Panc1 (cell line): ENCODE data around the gene CRHBP. TPM values are rescaled to one million over a fixed set of nuclear protein-coding genes. Genes with fewer than 3 reads are reported as not detected.
A peak's percentile ranks its signal among the peaks of the same experiment; 100 is the strongest.

Experiments
- ATAC-seq: fragments of 200-7000 bp; cut with Tn5 transposase; 2 replicates; pipeline ENCODE4 v1.9.1; 2020; ENCODE audit warnings: mild to moderate bottlenecking, moderate library complexity
- BruUV-seq: library from RNA; stranded (reverse); fragments of 400-500 nt; replicated peaks from 2 replicates; lab custom pipeline; 2021; lab: Mats Ljungman, UMichigan
- CTCF ChIA-PET: fragments of 300-600 bp; sonication (Branson Sonifier 250); formaldehyde crosslinking; loops from one replicate; lab custom pipeline; 2022; ENCODE audit warnings: antibody characterized with exemption; lab: Charles Lee
- POLR2A ChIA-PET: fragments of 300-600 bp; sonication (Branson Sonifier 250); formaldehyde crosslinking; loops from one replicate; lab custom pipeline; 2022; ENCODE audit warnings: antibody characterized with exemption; lab: Charles Lee
- DNase-seq: peaks from one replicate; pipeline ENCODE4 v3.0.0-alpha.2; 2010; ENCODE audit warnings: low read depth, low spot score
- H3K27ac ChIP-seq: 2 replicates; pipeline ENCODE4 v1.5.1; 2011; ENCODE audit warnings: mild to moderate bottlenecking, low read length, inconsistent platforms
- H3K27me3 ChIP-seq: fragments of 200-500 bp; sonication (Bioruptor generic); 2 replicates; pipeline ENCODE4 v1.6.0; 2014; ENCODE audit warnings: low read length, inconsistent platforms; ENCODE audit not compliant: control insufficient read depth, insufficient read depth
- H3K36me3 ChIP-seq: fragments of 200-500 bp; sonication (Bioruptor generic); 2 replicates; pipeline ENCODE4 v1.5.1; 2014; ENCODE audit warnings: inconsistent platforms, mild to moderate bottlenecking, low read length, moderate library complexity; ENCODE audit not compliant: control insufficient read depth, insufficient read depth
- H3K4me1 ChIP-seq: 2 replicates; pipeline ENCODE4 v1.5.1; 2011; ENCODE audit warnings: inconsistent platforms, mild to moderate bottlenecking, low read length, moderate library complexity; ENCODE audit not compliant: control insufficient read depth, insufficient read depth
- H3K4me3 ChIP-seq, 2 experiments: 2 replicates each; pipeline ENCODE4 v1.5.1; 2011 to 2012; ENCODE audit warnings: low read depth in 2 of 2, low read length in 2 of 2, mild to moderate bottlenecking in 2 of 2, inconsistent platforms in 1 of 2, moderate library complexity in 1 of 2
- H3K9me3 ChIP-seq: fragments of 200-500 bp; sonication (Bioruptor generic); 2 replicates; pipeline ENCODE4 v1.5.1; 2014; ENCODE audit warnings: low read depth, mild to moderate bottlenecking, inconsistent platforms, low read length, moderate library complexity; ENCODE audit not compliant: control insufficient read depth, insufficient read depth
- POLR2AphosphoS5 ChIP-seq: IDR thresholded peaks from 2 replicates; pipeline ENCODE4 v1.6.1; 2012; ENCODE audit warnings: mild to moderate bottlenecking, low read depth, low read length, moderate library complexity
- SIN3A ChIP-seq: IDR thresholded peaks from 2 replicates; pipeline ENCODE4 v1.6.1; 2012; ENCODE audit warnings: low read depth, mild to moderate bottlenecking, low read length, moderate library complexity, borderline replicate concordance; ENCODE audit not compliant: insufficient read depth
- TCF7L2 ChIP-seq: IDR thresholded peaks from 2 replicates; pipeline ENCODE4 v1.6.1; 2011; ENCODE audit warnings: mild to moderate bottlenecking, low read depth, low read length, inconsistent platforms
- in situ Hi-C: cut with HindIII; loops from 2 replicates; pipeline ENCODE4 v1.10.0; 2016; ENCODE audit warnings: low sequenced_read_pairs, low pct_unique_long_range_greater_than_20kb
- intact Hi-C: fragments of 100-400 bp; cut with micrococcal nuclease; formaldehyde crosslinking; loops from one replicate; pipeline ENCODE4 v1.10.0; 2022; ENCODE audit not compliant: unreplicated experiment
- total RNA-seq: library from RNA; stranded (reverse); gene quantifications from one replicate; pipeline ENCODE4 v1.2.1, GENCODE V29; 2021; ENCODE audit not compliant: unreplicated experiment
- TF ChIP-seq, protein P1 (sequence below), 2 experiments: IDR thresholded peaks; 2 replicates each; pipeline ENCODE4 v1.6.1; 2011 to 2012; ENCODE audit warnings: low read depth in 2 of 2, control low read depth in 1 of 2, low read length in 1 of 2, mild to moderate bottlenecking in 1 of 2, moderate library complexity in 1 of 2; ENCODE audit not compliant: insufficient read depth in 1 of 2
- TF ChIP-seq, protein P2 (sequence below): fragments of 450-650 bp; IDR thresholded peaks from 2 replicates; pipeline ENCODE4 v1.5.1; 2017; ENCODE audit warnings: mild to moderate bottlenecking

CRHBP gene
- total RNA-seq, 1 experiment from 2014 or later, result 0.10 TPM

DNA sequence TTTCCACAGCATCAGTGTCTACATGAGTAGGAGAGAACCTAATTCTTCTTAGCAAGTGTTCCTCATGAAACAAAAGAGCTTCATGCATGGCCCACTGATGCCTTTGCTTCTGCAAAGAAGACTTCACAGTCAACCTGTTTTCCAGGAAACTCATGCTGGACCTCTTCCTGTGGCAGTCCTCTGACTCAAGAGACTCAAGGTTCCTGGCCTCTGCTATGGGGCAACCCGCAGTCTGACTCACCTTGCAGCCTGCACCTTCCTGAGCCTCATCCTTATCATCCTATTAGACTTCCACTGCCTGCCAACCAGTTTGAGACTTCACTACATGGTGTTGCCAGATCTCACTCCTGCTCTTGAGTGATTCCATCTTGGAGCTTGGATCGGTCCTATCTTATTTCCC is 59.8 kb downstream of the CRHBP start:
- intact Hi-C loops, result loop anchor here (10.0 kb wide), 1 partner anchor 408 kb away; no protein-coding TSS in a partner anchor
- no peak overlapping the region for H3K4me3 ChIP-seq
- no TSS peak for BruUV-seq
- ChIA-PET CTCF (interaction anchor here (0.6 kb wide), 1 partner anchor 137 kb away, joined by 5 read pairs; no protein-coding TSS in a partner anchor), POLR2A (no interaction called here)
- ATAC-seq, result no peak
- H3K9me3 ChIP-seq, result no peaks in the 10 kb centered on the region
- 0 out of 2 replicates have a peak, but pooled peaks cover 2% of the 10 kb centered on the region for H3K27me3 ChIP-seq
- no peaks in the 10 kb centered on the region for H3K36me3 ChIP-seq
- in situ Hi-C loops, result no loop called here
- TF ChIP-seq SIN3A (no peak), POLR2AphosphoS5 (no peak), TCF7L2 (no peak)
- TF ChIP-seq, protein P1, sequence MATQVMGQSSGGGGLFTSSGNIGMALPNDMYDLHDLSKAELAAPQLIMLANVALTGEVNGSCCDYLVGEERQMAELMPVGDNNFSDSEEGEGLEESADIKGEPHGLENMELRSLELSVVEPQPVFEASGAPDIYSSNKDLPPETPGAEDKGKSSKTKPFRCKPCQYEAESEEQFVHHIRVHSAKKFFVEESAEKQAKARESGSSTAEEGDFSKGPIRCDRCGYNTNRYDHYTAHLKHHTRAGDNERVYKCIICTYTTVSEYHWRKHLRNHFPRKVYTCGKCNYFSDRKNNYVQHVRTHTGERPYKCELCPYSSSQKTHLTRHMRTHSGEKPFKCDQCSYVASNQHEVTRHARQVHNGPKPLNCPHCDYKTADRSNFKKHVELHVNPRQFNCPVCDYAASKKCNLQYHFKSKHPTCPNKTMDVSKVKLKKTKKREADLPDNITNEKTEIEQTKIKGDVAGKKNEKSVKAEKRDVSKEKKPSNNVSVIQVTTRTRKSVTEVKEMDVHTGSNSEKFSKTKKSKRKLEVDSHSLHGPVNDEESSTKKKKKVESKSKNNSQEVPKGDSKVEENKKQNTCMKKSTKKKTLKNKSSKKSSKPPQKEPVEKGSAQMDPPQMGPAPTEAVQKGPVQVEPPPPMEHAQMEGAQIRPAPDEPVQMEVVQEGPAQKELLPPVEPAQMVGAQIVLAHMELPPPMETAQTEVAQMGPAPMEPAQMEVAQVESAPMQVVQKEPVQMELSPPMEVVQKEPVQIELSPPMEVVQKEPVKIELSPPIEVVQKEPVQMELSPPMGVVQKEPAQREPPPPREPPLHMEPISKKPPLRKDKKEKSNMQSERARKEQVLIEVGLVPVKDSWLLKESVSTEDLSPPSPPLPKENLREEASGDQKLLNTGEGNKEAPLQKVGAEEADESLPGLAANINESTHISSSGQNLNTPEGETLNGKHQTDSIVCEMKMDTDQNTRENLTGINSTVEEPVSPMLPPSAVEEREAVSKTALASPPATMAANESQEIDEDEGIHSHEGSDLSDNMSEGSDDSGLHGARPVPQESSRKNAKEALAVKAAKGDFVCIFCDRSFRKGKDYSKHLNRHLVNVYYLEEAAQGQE (IDR thresholded peaks at IDR 0.05; ENCODE audit: insufficient read depth in 1 of 2, low read depth in 2 of 2, low read length in 1 of 2), result no peak
- TF ChIP-seq, protein P2, sequence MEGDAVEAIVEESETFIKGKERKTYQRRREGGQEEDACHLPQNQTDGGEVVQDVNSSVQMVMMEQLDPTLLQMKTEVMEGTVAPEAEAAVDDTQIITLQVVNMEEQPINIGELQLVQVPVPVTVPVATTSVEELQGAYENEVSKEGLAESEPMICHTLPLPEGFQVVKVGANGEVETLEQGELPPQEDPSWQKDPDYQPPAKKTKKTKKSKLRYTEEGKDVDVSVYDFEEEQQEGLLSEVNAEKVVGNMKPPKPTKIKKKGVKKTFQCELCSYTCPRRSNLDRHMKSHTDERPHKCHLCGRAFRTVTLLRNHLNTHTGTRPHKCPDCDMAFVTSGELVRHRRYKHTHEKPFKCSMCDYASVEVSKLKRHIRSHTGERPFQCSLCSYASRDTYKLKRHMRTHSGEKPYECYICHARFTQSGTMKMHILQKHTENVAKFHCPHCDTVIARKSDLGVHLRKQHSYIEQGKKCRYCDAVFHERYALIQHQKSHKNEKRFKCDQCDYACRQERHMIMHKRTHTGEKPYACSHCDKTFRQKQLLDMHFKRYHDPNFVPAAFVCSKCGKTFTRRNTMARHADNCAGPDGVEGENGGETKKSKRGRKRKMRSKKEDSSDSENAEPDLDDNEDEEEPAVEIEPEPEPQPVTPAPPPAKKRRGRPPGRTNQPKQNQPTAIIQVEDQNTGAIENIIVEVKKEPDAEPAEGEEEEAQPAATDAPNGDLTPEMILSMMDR, result no peak
- DNase-seq, result no peak
- no peak overlapping the region for H3K27ac ChIP-seq
- H3K4me1 ChIP-seq, result no peaks in the 10 kb centered on the region

DNA sequence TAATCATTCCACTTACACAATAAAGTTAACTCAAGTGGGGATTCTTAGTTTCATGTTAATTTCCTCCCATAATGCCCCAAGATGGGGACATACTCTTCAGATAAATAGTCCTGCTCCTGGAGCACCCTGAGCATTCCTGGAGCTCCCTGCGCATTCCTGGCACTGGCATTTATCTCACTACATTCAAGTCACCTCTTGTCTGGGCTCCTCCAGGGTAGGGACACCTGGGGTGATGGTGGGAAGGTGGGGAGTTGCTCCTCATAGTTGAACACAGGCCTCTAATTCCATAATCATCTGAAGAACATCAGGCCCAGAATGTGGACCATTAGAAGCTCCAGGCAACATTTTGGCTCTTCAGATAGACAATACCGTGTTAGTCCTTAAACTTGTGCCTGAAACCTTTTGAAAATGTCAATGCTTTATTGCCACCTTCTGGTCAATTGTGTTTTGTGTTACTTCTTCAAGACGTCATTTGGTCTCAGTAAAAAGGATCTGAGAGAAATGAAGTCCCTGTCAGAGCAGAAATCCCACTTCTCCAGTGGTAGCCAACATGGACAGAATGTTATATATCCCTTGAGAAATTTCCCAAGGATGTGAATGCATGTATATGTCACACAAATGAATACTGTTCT is 63.2 kb downstream of the CRHBP start:
- H3K9me3 ChIP-seq, result no peaks in the 10 kb centered on the region
- H3K36me3 ChIP-seq, result no peaks in the 10 kb centered on the region
- intact Hi-C loops, result loop anchor here (2.0 to 10.0 kb wide), 2 partner anchors 147 to 411 kb away; no protein-coding TSS in a partner anchor
- ATAC-seq, result peak; percentile 90
- H3K27me3 ChIP-seq, result 0 out of 2 replicates have a peak, but pooled peaks cover 2% of the 10 kb centered on the region
- no peak overlapping the region for H3K27ac ChIP-seq
- no peak overlapping the region for H3K4me3 ChIP-seq
- CTCF ChIA-PET, result interaction anchor here (0.5 to 1.3 kb wide), 7 partner anchors 14 to 614 kb away, joined by 3 to 7 read pairs (median 4); partner anchors contain the start of gene AGGF1
- no peaks in the 10 kb centered on the region for H3K4me1 ChIP-seq
- in situ Hi-C loops, result no loop called here
- POLR2A ChIA-PET, result no interaction called here
- BruUV-seq, result no TSS peak
- TF ChIP-seq SIN3A, result no peak
- TF ChIP-seq, protein P2, result peak; percentile 50
- peak; percentile 39 for DNase-seq
